Measurements from ENCODE around the gene PSMB3. TPM values are rescaled to one million over a fixed set of nuclear protein-coding genes. Genes with fewer than 3 reads are reported as not detected.

PSMB3 gene
- total RNA-seq, 1 donor from 2014 or later, result 358 TPM

DNA sequence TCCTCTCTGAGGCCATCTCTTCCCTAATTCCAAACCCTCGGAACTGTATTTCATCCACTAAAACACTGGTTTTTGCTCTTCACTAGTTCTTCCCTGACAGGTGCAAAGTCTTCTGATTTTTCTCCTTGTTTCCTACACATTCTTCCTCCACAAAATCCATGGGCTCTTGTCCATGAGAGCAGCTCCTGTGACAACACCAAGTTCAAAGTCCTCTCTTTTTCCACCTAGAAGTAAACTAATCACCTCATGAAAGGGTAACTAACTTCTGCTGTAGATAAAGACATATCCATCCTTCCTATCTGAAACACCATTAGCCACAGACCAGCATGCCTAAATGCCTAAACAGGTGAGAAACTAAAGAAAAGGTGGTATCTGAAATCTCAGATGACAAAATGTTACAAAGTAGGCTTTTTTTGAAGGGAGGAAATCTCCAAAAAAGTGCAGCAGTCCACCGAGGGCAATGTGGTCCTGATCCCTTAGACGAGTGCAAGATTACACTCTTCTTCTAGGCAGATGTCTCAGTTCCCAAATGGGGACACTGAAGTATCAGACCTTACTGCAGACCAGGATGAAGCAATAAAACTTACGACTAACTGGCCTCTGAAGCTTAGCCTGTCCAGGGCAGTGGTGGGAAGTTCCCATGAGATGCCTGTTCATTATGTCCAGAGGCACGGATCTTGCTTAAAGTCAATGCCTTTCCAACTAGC lies 44.1 kb downstream of the PSMB3 start:
- Mint-ChIP-seq H3K27me3 (no peaks in the 10 kb centered on the region), H3K9me3 (no peaks in the 10 kb centered on the region), H3K4me3 (peak overlapping the region; percentile 95), H3K4me1 (peaks cover 41% of the 10 kb centered on the region), H3K27ac (no peak overlapping the region), H3K36me3 (ENCODE audit: low read depth) (peaks cover 37% of the 10 kb centered on the region)
- intact Hi-C loops (cut with micrococcal nuclease), result no loop called here
- no peak for DNase-seq

DNA sequence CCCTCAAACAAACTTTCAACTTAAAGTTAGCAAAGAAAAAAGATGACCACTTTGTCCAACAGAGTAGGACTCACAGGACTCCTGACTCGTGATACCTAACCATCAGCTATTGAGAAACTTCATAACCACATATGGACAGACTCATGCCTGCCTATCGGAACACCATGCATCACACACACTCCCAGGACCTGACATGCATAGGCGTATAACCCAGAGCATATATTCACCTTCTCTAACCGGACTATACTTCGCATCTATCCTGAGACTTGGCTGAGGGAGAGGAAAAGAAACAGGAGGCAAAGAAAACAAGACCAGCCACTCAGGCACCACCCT lies 44.6 kb downstream of the PSMB3 start:
- H3K4me3 Mint-ChIP-seq, result peak overlapping the region; percentile 95
- peaks cover 41% of the 10 kb centered on the region for H3K4me1 Mint-ChIP-seq
- H3K9me3 Mint-ChIP-seq, result no peaks in the 10 kb centered on the region
- peaks cover 41% of the 10 kb centered on the region for H3K36me3 Mint-ChIP-seq (ENCODE audit: low read depth)
- no peaks in the 10 kb centered on the region for H3K27me3 Mint-ChIP-seq
- DNase-seq, result no peak
- H3K27ac Mint-ChIP-seq, result no peak overlapping the region
- intact Hi-C loops (cut with micrococcal nuclease), result no loop called here

DNA sequence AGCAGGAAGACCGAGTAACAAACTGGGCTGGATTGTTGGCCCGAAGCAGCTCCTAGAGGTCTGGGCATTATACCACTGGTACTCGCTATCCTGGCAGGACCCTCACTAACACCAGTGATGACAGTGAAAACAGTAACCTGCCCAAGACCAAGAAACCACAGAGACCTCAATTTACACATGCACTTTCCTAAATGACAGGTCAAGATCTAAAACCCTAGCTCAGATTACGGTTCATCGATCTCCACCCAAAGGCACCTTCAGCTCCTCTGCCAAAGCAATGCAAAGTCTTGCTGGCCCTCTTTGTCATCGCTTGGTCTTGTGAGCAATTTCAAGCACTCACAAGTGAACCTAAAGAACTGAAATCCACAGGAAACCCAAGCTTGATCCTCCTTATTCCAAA lies 45.3 kb downstream of the PSMB3 start:
- peaks cover 41% of the 10 kb centered on the region for H3K4me1 Mint-ChIP-seq
- peak overlapping the region; percentile 96 for H3K27ac Mint-ChIP-seq
- H3K9me3 Mint-ChIP-seq, result no peaks in the 10 kb centered on the region
- H3K4me3 Mint-ChIP-seq, result peak overlapping the region; percentile 95
- no peaks in the 10 kb centered on the region for H3K27me3 Mint-ChIP-seq
- intact Hi-C loops (cut with micrococcal nuclease), result loop anchor here (2.0 kb wide), 1 partner anchor 45 kb away; the partner anchor contains the start of gene PSMB3
- peak; percentile 60 for DNase-seq
- H3K36me3 Mint-ChIP-seq (ENCODE audit: low read depth), result peaks cover 42% of the 10 kb centered on the region

DNA sequence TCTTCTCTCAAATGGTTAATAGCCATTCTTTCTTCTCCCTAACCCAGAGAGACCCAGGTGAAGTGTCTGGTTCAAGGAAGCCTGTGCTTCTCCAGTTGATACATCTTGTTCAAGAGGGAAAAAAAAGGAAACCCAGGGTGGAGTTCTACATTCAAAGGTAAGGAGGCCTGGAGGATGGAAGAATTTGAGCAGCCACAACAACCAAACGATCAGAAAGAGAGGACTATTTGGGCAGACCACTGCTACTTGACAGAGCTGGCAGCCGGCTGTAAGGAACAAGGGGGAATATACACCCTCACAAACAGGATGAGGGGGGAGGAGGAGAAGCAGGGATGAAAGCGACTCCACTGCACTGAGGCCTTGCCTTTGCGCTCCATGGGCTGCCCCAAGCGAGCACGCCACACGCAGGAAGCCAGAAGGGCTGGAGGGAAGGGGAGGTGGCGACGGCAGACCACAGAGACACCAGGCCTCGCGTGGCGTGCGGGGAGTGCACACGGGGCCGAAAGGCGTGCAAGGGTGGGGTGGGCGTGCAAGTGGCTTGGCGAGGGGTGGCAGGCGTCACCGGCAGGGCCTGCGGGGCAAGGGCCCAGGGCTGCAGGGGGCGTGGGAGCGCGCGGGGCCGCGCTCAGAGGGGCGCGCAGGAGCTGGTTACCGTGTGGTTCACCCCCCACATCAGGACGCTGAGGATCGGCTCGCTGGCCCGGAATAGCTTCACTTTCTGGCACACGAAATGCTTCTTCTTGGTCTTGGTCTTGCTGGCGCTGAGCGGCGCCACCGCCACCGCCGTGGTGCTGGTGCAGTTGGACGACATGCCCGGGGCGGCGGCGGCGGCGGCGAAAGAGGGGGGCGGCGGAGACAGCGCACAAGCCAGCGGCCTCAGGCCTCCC lies 46.3 kb downstream of the PSMB3 start:
- peak; percentile 91 for DNase-seq
- Mint-ChIP-seq H3K4me3 (peak overlapping the region; percentile 95), H3K27ac (peak overlapping the region; percentile 96), H3K9me3 (no peaks in the 10 kb centered on the region), H3K4me1 (peaks cover 41% of the 10 kb centered on the region), H3K27me3 (no peaks in the 10 kb centered on the region), H3K36me3 (ENCODE audit: low read depth) (peaks cover 46% of the 10 kb centered on the region)
- intact Hi-C loops (cut with micrococcal nuclease), result loop anchor here (1.0 to 2.0 kb wide), 3 partner anchors 26 to 95 kb away; partner anchors contain the start of genes CWC25 and PSMB3

DNA sequence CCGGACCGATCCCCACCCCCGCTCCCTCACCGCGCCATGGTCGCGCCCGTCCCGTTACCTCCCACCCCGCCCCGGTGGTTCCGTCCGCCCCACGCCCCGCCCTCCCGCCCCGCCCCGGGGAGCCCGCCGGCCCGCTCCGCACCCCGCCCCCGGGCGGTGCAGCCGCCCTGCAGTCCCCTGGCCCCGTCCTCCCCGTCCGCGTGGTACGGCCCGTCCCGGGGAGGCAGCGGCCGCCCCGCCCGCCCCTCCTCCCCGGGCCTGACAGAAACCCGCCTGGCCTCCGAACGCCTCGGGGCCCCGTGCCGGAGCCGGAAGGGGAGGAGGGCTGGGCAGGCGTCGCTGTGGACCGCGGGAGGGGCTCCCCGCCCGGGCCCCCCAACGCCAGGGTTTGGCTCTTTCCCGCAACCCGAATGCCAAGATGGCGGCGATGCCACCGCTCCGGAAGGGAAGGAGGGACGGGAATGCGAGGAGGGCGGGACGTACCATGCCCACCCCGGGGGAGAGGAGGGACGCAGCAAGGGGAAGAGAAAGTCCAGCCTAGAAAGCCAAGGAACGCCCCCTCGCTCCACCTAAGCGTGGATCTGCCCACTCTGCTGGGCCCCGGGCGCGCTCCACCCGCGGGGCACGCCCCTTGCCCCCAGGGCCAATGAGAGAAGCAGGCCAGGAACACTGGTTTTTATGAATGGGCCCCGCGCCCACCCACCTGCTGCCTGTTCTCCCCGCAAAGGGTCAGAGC lies 47.1 kb downstream of the PSMB3 start, which contains the start of gene PIP4K2B:
TSS of gene PIP4K2B (minus strand) at position 56 of the 736 bp plus-strand sequence. CDS start 132 bp downstream, outside the sequence.
- Mint-ChIP-seq H3K27me3 (no peaks in the 10 kb centered on the region), H3K4me1 (peaks cover 35% of the 10 kb centered on the region), H3K4me3 (peak within 1 kb of the TSS; percentile 95), H3K27ac (peak within 1 kb of the TSS; percentile 96), H3K9me3 (no peaks in the 10 kb centered on the region), H3K36me3 (ENCODE audit: low read depth) (peaks cover 46% of the 10 kb centered on the region)
- peak; percentile 97 for DNase-seq
- intact Hi-C loops (cut with micrococcal nuclease), result loop anchor here (1.0 to 2.0 kb wide), 3 partner anchors 26 to 95 kb away; partner anchors contain the start of genes CWC25 and PSMB3

DNA sequence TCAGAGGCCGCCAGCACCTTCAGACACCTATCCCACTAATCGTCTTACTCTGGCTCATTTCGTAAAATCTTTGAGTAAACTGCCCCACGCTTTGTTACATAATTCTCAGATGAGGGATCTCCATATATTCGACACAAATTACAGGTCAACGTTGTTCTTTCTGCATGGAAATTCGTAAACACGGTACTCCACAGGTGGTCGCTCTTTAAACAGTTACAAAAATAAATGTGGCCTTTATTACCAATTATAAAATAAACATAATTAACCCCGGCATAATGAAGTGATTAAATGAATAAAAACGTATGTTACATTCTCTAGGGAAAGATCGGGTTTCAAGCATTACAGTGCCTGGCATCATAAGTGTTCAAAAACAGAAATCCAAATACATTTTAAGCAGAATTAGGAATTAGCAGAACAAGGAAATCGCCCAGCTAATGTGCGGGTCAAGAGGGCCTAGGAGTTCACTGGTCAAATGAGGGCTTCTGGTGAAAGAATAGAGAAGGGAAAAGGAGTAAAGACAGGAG lies 47.8 kb downstream of the PSMB3 start:
- intact Hi-C loops (cut with micrococcal nuclease), result no loop called here
- H3K27me3 Mint-ChIP-seq, result no peaks in the 10 kb centered on the region
- peaks cover 46% of the 10 kb centered on the region for H3K36me3 Mint-ChIP-seq (ENCODE audit: low read depth)
- peak overlapping the region; percentile 83 for H3K4me3 Mint-ChIP-seq
- H3K4me1 Mint-ChIP-seq, result peaks cover 35% of the 10 kb centered on the region
- no peak for DNase-seq
- H3K9me3 Mint-ChIP-seq, result no peaks in the 10 kb centered on the region
- peak overlapping the region; percentile 78 for H3K27ac Mint-ChIP-seq

DNA sequence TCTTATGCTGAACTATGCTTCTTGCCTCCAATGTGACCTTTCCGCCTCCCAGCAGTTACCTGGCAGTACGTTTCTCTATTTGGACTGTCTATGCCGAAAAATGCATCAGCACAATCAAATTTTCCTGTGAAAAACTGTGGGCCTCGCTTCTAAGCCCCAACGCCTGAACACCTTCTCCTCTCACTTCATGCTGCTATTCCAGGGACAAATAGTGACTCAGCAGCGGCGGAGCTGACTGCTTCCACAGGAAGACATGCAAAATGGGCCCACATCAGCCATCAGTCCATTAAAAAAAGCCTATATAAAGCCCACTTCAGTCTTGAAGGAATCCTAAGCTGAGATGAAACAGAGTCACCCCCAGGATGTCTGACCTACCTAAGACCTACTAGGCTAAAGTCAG lies 57.3 kb downstream of the PSMB3 start:
- Mint-ChIP-seq H3K4me3 (no peak overlapping the region), H3K27ac (no peak overlapping the region), H3K27me3 (no peaks in the 10 kb centered on the region), H3K36me3 (ENCODE audit: low read depth) (peaks cover 52% of the 10 kb centered on the region), H3K9me3 (no peaks in the 10 kb centered on the region), H3K4me1 (peaks cover 2% of the 10 kb centered on the region)
- DNase-seq, result no peak
- intact Hi-C loops (cut with micrococcal nuclease), result no loop called here

Other genes with a start within 250 kb of the PSMB3 start
- gene SRCIN1, start 146.8 kb upstream of the PSMB3 start, total RNA-seq, result 0.21 and 0.26 TPM in 2 replicates
- 52.1 and 54.9 TPM in 2 replicates for gene EPOP, start 77.8 kb upstream of the PSMB3 start, total RNA-seq
- gene MLLT6, start 47.5 kb upstream of the PSMB3 start, total RNA-seq, result 243 and 248 TPM in 2 replicates
- gene CISD3, start 22.4 kb upstream of the PSMB3 start, total RNA-seq, result 44.0 and 46.7 TPM in 2 replicates
- 4.7 and 5.5 TPM in 2 replicates for gene PCGF2, start 4.4 kb upstream of the PSMB3 start, total RNA-seq
- gene PIP4K2B, start 46.8 kb downstream of the PSMB3 start, total RNA-seq, result 42.8 and 44.3 TPM in 2 replicates
- 32.1 and 32.4 TPM in 2 replicates for gene CWC25, start 72.6 kb downstream of the PSMB3 start, total RNA-seq
- 1,994 and 2,005 TPM in 2 replicates for gene RPL23, start 101.0 kb downstream of the PSMB3 start, total RNA-seq
- 130 and 131 TPM in 2 replicates for gene LASP1, start 117.3 kb downstream of the PSMB3 start, total RNA-seq
- 0.09 TPM in 1 of 2 replicates, not detected in the other for gene FBXO47, start 214.7 kb downstream of the PSMB3 start, total RNA-seq

Data from activated CD4-positive, alpha-beta T cell treated with anti-CD3 and anti-CD28 coated beads, Interleukin-2, amount 10 ng/mL, durations not matched to agents 24 days and 14 days (primary cell).